ENCODE results near the gene TOMM20.

DNA sequence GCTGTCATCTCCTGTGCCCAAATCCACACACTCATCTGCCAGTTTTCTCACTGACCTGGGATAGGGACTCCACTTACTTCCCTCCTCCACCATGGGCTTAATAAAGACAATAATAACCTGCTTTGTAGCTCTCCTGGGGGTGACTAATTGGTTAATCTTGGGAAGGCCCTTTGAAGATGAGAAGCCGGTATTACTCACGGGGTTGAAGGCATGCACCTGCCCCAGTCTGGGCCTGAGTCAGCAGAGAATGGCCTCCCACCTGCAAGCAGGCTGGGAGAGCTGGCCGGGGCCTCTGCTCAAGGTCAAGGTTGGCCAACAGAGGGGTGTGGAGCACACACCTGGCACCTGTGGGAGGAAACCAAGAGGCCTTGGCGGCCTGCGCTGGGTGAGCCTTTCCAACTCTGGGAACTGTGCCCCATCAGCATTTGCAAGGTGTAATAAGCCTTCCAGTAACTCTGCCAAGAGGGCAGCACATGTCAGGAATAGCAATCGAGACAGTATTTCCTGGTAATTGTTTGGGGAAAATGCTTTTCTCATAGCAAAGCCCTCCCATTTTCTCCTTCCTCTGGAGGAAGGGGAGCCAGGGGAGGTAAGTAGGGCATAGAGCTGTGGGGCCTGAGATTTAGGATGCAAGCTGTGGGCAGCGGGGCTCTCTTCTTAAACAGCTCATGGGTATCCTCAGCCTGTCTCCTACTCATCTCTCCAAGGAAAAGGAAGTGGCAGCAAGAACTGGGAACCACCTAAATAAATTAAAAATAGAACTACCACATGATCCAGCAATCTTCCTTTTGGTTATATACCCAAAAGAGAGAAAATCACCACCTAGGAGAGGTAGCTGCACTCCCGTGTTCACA lies 49.0 kb downstream of the TOMM20 start:
- TF ChIP-seq ELF4 (CRISPR knock-in tag; IDR thresholded peaks at IDR 0.05; ENCODE audit: low read depth) (no peak), CTCF (IDR thresholded peaks at IDR 0.05) (no peak), E2F1 (CRISPR knock-in tag; IDR thresholded peaks at IDR 0.05) (no peak), CREM (CRISPR knock-in tag; IDR thresholded peaks at IDR 0.05) (no peak), NFYB (CRISPR knock-in tag; conservative IDR thresholded peaks at IDR 0.05; ENCODE audit: low read depth) (no peak)
- TF ChIP-seq, protein P1, sequence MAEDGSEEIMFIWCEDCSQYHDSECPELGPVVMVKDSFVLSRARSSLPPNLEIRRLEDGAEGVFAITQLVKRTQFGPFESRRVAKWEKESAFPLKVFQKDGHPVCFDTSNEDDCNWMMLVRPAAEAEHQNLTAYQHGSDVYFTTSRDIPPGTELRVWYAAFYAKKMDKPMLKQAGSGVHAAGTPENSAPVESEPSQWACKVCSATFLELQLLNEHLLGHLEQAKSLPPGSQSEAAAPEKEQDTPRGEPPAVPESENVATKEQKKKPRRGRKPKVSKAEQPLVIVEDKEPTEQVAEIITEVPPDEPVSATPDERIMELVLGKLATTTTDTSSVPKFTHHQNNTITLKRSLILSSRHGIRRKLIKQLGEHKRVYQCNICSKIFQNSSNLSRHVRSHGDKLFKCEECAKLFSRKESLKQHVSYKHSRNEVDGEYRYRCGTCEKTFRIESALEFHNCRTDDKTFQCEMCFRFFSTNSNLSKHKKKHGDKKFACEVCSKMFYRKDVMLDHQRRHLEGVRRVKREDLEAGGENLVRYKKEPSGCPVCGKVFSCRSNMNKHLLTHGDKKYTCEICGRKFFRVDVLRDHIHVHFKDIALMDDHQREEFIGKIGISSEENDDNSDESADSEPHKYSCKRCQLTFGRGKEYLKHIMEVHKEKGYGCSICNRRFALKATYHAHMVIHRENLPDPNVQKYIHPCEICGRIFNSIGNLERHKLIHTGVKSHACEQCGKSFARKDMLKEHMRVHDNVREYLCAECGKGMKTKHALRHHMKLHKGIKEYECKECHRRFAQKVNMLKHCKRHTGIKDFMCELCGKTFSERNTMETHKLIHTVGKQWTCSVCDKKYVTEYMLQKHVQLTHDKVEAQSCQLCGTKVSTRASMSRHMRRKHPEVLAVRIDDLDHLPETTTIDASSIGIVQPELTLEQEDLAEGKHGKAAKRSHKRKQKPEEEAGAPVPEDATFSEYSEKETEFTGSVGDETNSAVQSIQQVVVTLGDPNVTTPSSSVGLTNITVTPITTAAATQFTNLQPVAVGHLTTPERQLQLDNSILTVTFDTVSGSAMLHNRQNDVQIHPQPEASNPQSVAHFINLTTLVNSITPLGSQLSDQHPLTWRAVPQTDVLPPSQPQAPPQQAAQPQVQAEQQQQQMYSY (CRISPR knock-in tag; IDR thresholded peaks at IDR 0.05): no peak
